NCI-H187 treated with DMSO at 0.1 percent for 48 hours (cell line): ENCODE data around the gene MUC12.
"Not testable (repeated sequence)": the region's sequence is repeated elsewhere in the genome, so short reads cannot be mapped to it uniquely, and the experiment has no call there.

ENCODE experiments used
- DNase-seq: peaks from one replicate; lab custom pipeline; 2025; lab: John Stamatoyannopoulos, UW

Gene MUC12

DNA sequence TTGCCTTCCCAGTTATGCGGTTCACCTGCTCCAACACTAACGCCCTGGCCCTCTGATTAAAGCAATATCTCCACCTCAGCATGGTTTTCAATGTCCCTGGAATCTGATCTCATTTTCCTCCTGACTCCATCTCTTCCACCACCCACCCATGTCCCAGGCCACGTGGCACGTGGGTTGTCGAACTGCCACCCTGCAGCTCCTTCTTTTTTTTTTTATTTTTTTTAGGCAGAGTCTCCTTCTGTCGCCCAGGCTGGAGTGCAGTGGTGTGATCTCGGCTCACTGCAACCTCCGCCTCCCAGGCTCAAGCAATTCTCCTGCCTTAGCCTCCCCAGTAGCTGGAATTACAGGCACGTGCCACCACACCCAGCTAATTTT lies 94.8 kb downstream of the MUC12 start:
- not testable (repeated sequence) for DNase-seq

DNA sequence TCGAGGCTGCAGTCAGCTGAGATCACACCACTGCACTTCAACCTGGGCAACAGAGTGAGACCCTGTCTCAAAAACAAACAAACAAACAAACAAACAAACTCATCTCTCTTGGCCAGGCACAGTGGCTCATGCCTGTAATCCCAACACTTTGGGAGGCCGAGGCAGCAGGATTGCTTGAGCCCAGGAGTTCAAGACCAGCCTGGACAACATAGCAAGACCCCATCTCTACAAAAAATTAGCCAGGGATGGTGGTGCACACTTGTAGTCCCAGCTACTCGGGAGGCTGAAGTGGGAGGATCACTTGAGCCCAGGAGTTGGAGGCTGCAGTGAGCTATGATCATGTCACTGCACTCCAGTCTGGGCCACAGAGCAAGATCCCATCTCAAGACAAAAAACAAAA lies 95.8 kb downstream of the MUC12 start:
- DNase-seq, result not testable (repeated sequence)

- DNase-seq, result no peak
Measured at GRCh38 chr7:101066141-101066832, 96.9 kb downstream of the MUC12 start.

DNA sequence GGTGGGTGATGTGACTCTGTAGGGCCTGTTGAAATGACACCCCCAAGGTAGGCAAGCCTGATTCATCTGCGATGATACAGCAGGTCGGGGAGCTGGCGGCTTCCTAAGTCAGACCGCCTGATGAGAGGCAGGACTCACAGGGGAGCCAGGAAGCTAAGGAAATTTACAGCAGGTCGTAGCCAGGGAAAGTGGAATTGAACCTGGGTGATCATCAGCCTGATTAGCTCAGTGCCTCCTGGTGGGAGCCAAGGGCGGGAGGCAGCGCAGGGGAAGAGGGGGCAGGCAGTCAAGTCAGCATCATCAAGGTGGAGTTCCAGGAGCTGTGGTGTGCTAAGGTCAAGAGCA lies 97.4 kb downstream of the MUC12 start:
- no peak for DNase-seq

DNA sequence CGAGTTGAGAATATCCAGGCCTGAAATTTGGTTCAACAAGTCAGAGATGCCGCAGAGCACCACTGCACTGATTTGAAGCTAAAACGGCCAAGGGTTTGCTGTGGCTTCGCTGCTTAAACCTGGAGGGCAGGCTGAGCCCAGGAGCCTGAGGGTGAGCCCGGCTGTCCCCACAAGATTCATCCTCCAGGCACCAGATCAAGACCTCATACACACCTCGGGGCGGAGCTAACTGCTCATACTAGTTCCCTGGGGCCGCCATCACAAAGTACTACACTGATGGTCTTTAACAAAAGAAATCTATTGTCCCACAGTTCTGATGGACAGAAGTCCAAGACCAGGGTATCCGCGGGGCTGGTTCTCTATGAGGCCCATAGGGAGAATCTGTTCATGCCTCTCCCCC lies 99.0 kb downstream of the MUC12 start:
- no peak for DNase-seq
